GM12878 (cell line): ENCODE data around the gene RANBP9. TPM values are rescaled to one million over a fixed set of nuclear protein-coding genes. Genes with fewer than 3 reads are reported as not detected.

ENCODE experiments used
- ATAC-seq: fragments of 200-7000 bp; cut with Tn5 transposase; 3 replicates; pipeline ENCODE4 v1.9.1; 2020; ENCODE audit warnings: mild to moderate bottlenecking, moderate library complexity
- BruUV-seq: library from RNA; stranded (reverse); fragments of 400-500 nt; replicated peaks from 2 replicates; lab custom pipeline; 2021; lab: Mats Ljungman, UMichigan
- CTCF ChIA-PET: fragments of 300-600 bp; sonication (Branson Sonifier 250); formaldehyde crosslinking; extraction: SDS; loops from one replicate; lab custom pipeline; 2021; ENCODE audit warnings: inconsistent platforms; lab: Yijun Ruan, JAX
- POLR2A ChIA-PET: fragments of 350-600 bp; formaldehyde crosslinking; extraction: SDS; loops from one replicate; lab custom pipeline; 2021; ENCODE audit warnings: inconsistent platforms; lab: Charles Lee
- RAD21 ChIA-PET: fragments of 300-600 bp; sonication (Branson Sonifier 250); formaldehyde crosslinking; loops from one replicate; lab custom pipeline; 2023; ENCODE audit warnings: antibody characterized with exemption; ENCODE audit not compliant: unreplicated experiment; lab: Charles Lee
- SMC1A ChIA-PET: fragments of 300-600 bp; sonication (Branson Sonifier 250); formaldehyde crosslinking; loops from one replicate; lab custom pipeline; 2023; ENCODE audit not compliant: unreplicated experiment, uncharacterized antibody; lab: Charles Lee
- DNase-seq: peaks from one replicate; pipeline ENCODE4 v3.0.0-alpha.2; 2011; ENCODE audit warnings: low read depth, low spot score
- FAIRE-seq: peaks from 3 replicates; lab custom pipeline; 2011; peaks lifted over from hg19 to GRCh38; lab: Jason Lieb, UNC
- H2AFZ ChIP-seq: 2 replicates; pipeline ENCODE4 v1.6.0; 2011; ENCODE audit warnings: low read depth, low read length, control low read depth; ENCODE audit not compliant: control insufficient read depth
- H3K27ac ChIP-seq: 2 replicates; pipeline ENCODE4 v1.5.1; 2011; ENCODE audit warnings: control low read depth; ENCODE audit not compliant: control insufficient read depth, insufficient read depth
- H3K27me3 ChIP-seq, 2 experiments: replicated peaks in 1 of 2; 2 replicates each; pipeline versions ENCODE4 v1.6.0 to v1.6.1; 2011; ENCODE audit warnings: low read length in 1 of 2; ENCODE audit not compliant: control insufficient read depth in 2 of 2, insufficient read depth in 2 of 2
- H3K36me3 ChIP-seq, 2 experiments: 2 replicates each; pipeline ENCODE4 v1.5.1; 2011; ENCODE audit warnings: low read length in 1 of 2; ENCODE audit not compliant: control insufficient read depth in 2 of 2, insufficient read depth in 2 of 2
- H3K4me1 ChIP-seq: 2 replicates; pipeline ENCODE4 v1.6.1; 2011; ENCODE audit warnings: mild to moderate bottlenecking, low read length, moderate library complexity, mixed read lengths; ENCODE audit not compliant: control insufficient read depth, insufficient read depth
- H3K4me2 ChIP-seq: 2 replicates; pipeline ENCODE4 v1.6.0; 2011; ENCODE audit warnings: control low read depth; ENCODE audit not compliant: control insufficient read depth, insufficient read depth
- H3K4me3 ChIP-seq: fragments of 200-600 bp; sonication (generic); 2 replicates; pipeline ENCODE4 v1.5.1; 2016
- H3K79me2 ChIP-seq: 2 replicates; pipeline ENCODE4 v1.6.0; 2011; ENCODE audit warnings: low read length; ENCODE audit not compliant: control insufficient read depth, insufficient read depth
- H3K9ac ChIP-seq: 2 replicates; pipeline ENCODE4 v1.8.0; 2011; ENCODE audit warnings: low read length, control low read depth, mixed read lengths; ENCODE audit not compliant: control insufficient read depth, insufficient read depth
- H3K9me3 ChIP-seq: replicated peaks from 3 replicates; pipeline ENCODE4 v1.5.1; 2011; ENCODE audit warnings: mild to moderate bottlenecking, low read length; ENCODE audit not compliant: control insufficient read depth, insufficient read depth
- H4K20me1 ChIP-seq: 2 replicates; pipeline ENCODE4 v1.6.0; 2011; ENCODE audit not compliant: control insufficient read depth, insufficient read depth
- CHD1 ChIP-seq: IDR thresholded peaks from 2 replicates; pipeline ENCODE4 v1.6.1; 2012; ENCODE audit warnings: low read depth, low read length, improper control_type of control experiment
- CREB1 ChIP-seq: IDR thresholded peaks from 2 replicates; pipeline ENCODE4 v1.6.1; 2012; ENCODE audit warnings: low read depth, mild to moderate bottlenecking, inconsistent platforms
- E2F4 ChIP-seq: IDR thresholded peaks from 2 replicates; pipeline ENCODE4 v1.6.1; 2012; ENCODE audit warnings: low read depth, low read length, improper control_type of control experiment
- E4F1 ChIP-seq: fragments of 450-650 bp; IDR thresholded peaks from 2 replicates; pipeline ENCODE4 v1.6.1; 2018; ENCODE audit warnings: borderline replicate concordance, mild to moderate bottlenecking; ENCODE audit not compliant: partially characterized antibody
- GABPA ChIP-seq: IDR thresholded peaks from 2 replicates; pipeline ENCODE4 v1.6.1; 2014; ENCODE audit warnings: antibody characterized with exemption, low read depth, mild to moderate bottlenecking, inconsistent platforms
- HDAC2 ChIP-seq: fragments of 200-600 bp; sonication (generic); IDR thresholded peaks from 2 replicates; pipeline ENCODE4 v1.6.1; 2017
- KDM1A ChIP-seq: fragments of 200-600 bp; sonication (generic); IDR thresholded peaks from 2 replicates; pipeline ENCODE4 v1.6.1; 2016; ENCODE audit warnings: borderline replicate concordance
- NBN ChIP-seq: fragments of 450-650 bp; IDR thresholded peaks from 2 replicates; pipeline ENCODE4 v1.6.1; 2016
- NFYB ChIP-seq: IDR thresholded peaks from 2 replicates; pipeline ENCODE4 v1.6.1; 2011; ENCODE audit warnings: low read depth, mild to moderate bottlenecking, low read length, improper control_type of control experiment, moderate library complexity; ENCODE audit not compliant: insufficient read depth
- PAX5 ChIP-seq: IDR thresholded peaks from 2 replicates; pipeline ENCODE4 v1.6.1; 2011; ENCODE audit warnings: low read depth, low read length, borderline replicate concordance
- RAD51 ChIP-seq: fragments of 450-650 bp; IDR thresholded peaks from 2 replicates; pipeline ENCODE4 v1.6.1; 2016; ENCODE audit warnings: moderate library complexity, mild to moderate bottlenecking, inconsistent platforms
- SMC3 ChIP-seq: IDR thresholded peaks from 2 replicates; pipeline ENCODE4 v1.6.1; 2011; ENCODE audit warnings: low read length, improper control_type of control experiment, borderline replicate concordance
- SREBF2 ChIP-seq: IDR thresholded peaks from 2 replicates; pipeline ENCODE4 v1.6.1; 2012; ENCODE audit warnings: mild to moderate bottlenecking, low read length
- STAT3 ChIP-seq: IDR thresholded peaks from 2 replicates; pipeline ENCODE4 v1.6.1; 2011; ENCODE audit warnings: low read depth, low read length, improper control_type of control experiment
- TAF1 ChIP-seq: IDR thresholded peaks from 2 replicates; pipeline ENCODE4 v1.6.1; 2011; ENCODE audit warnings: mild to moderate bottlenecking, low read depth, low read length, borderline replicate concordance
- YBX1 ChIP-seq: fragments of 450-650 bp; IDR thresholded peaks from 2 replicates; pipeline ENCODE4 v1.6.1; 2016; ENCODE audit warnings: antibody characterized with exemption
- ZBED1 ChIP-seq: IDR thresholded peaks from 2 replicates; pipeline ENCODE4 v1.6.1; 2016; ENCODE audit warnings: borderline replicate concordance
- ZSCAN29 ChIP-seq: fragments of 450-650 bp; IDR thresholded peaks from 2 replicates; pipeline ENCODE4 v1.6.1; 2017; ENCODE audit warnings: mild to moderate bottlenecking, moderate library complexity
- WGBS: methylation state at CpG from one replicate; pipeline ENCODE4 v1.1.6; 2016; ENCODE audit warnings: low lambda C conversion rate; ENCODE audit not compliant: insufficient replicate concordance, insufficient coverage; ENCODE audit errors: missing lambda C conversion rate; 5-methylcytosine and 5-hydroxymethylcytosine counted together
- in situ Hi-C: fragments of 300-500 bp; cut with MboI; formaldehyde crosslinking; loops from 9 replicates; pipeline ENCODE4 v1.14.3; 2018; ENCODE audit warnings: mixed read lengths
- intact Hi-C: fragments of 100-400 bp; cut with micrococcal nuclease; formaldehyde crosslinking; loops from one replicate; pipeline ENCODE4 v1.14.2; 2022; ENCODE audit not compliant: unreplicated experiment
- polyA plus RNA-seq, 11 experiments: library from polyadenylated mRNA; depleted of rRNA in 4 of 11; unstranded in 6 of 11; stranded (reverse) in 5 of 11; fragments of >200 nt; fragmentation: Nextera tagmentation in 4 of 11; fragmentation: Illumina TruSeq in 1 of 11; extraction: Ambion mirVana in 4 of 11; extraction: Trizol in 1 of 11; gene quantifications; 1 replicate in 1 of 11; 2 replicates in 10 of 11; pipeline versions ENCODE4 v1.2.1 to v1.2.3, GENCODE V29; 2011 to 2016; ENCODE audit warnings: inconsistent platforms in 2 of 11, missing spikeins in 2 of 11, low read depth in 1 of 11
- total RNA-seq, 4 experiments: library from RNA; depleted of rRNA in 3 of 4; stranded (reverse); fragments of >200 nt in 3 of 4; fragmentation: Illumina TruSeq in 1 of 4; extraction: Trizol in 1 of 4; gene quantifications; 2 replicates each; pipeline versions ENCODE4 v1.2.1 to v1.2.3, GENCODE V29; 2013 to 2021

The RANBP9 gene
- total and polyA plus RNA-seq, 10 of the 15 experiments (the other 5 are each of a cell fraction or from before 2014, with no cell fraction given): 3.7 to 43.1 (median 16.2) TPM

- no peaks in the 10 kb centered on the region for H3K9me3 ChIP-seq
- ChIA-PET CTCF (interaction anchor here (1.4 kb wide), 1 partner anchor 19 kb away, joined by 3 read pairs; no protein-coding TSS in a partner anchor), POLR2A (interaction anchor here (0.7 to 1.4 kb wide), 2 partner anchors 19 to 55 kb away, joined by 3 read pairs; partner anchors contain the start of gene SIRT5), SMC1A (interaction anchor here (0.9 to 1.5 kb wide), 5 partner anchors 12 to 41 kb away, joined by 3 to 4 read pairs (median 4); partner anchors contain the start of gene NOL7), RAD21 (no interaction called here)
- H2AFZ ChIP-seq: no peak overlapping the region
- intact Hi-C loops: no loop called here
- 46% methylated on average over 4 of the region's 4 CpGs for WGBS
- no peaks in the 10 kb centered on the region for H3K4me1 ChIP-seq
- no peaks in the 10 kb centered on the region for H3K79me2 ChIP-seq
- no peak overlapping the region for H3K4me3 ChIP-seq
- peaks cover 0 to 32% of the 10 kb centered on the region in 2 experiments; a peak in 3 of 4 replicates for H3K36me3 ChIP-seq
- in situ Hi-C loops: no loop called here
- no peaks in the 10 kb centered on the region for H4K20me1 ChIP-seq
- H3K27me3 ChIP-seq: no peaks in the 10 kb centered on the region
- BruUV-seq: no TSS peak
- FAIRE-seq: no peak
- no peak for ATAC-seq
- no peak overlapping the region for H3K9ac ChIP-seq
- no peak overlapping the region for H3K27ac ChIP-seq
- no peak for DNase-seq
- no peak overlapping the region for H3K4me2 ChIP-seq
- TF ChIP-seq HDAC2 (no peak), RAD51 (no peak), CHD1 (no peak), SMC3 (no peak), E2F4 (no peak), ZBED1 (no peak), TAF1 (no peak), GABPA (no peak), CREB1 (no peak), PAX5 (no peak), KDM1A (no peak), NFYB (no peak), NBN (no peak), SREBF2 (no peak), STAT3 (no peak), E4F1 (no peak), ZSCAN29 (no peak), YBX1 (no peak)
Observed at GRCh38 chr6:13629459-13630116, 82.0 kb downstream of the RANBP9 start.
